H1 (cell line): ENCODE measurements around the gene HRH3. TPM values are rescaled to one million over a fixed set of nuclear protein-coding genes. Genes with fewer than 3 reads are reported as not detected.

Experiments
- CTCF ChIA-PET: fragments of 300-600 bp; sonication (Branson Sonifier 250); formaldehyde crosslinking; loops from one replicate; lab custom pipeline; 2021; ENCODE audit not compliant: partially characterized antibody; lab: Charles Lee
- POLR2A ChIA-PET: fragments of 300-600 bp; sonication (Branson Sonifier 250); formaldehyde crosslinking; loops from one replicate; lab custom pipeline; 2021; ENCODE audit warnings: inconsistent platforms; ENCODE audit not compliant: partially characterized antibody; lab: Charles Lee
- DNase-seq, 2 experiments: peaks; one replicate each; pipeline versions ENCODE4 v3.0.0 to v3.0.0-alpha.2; 2010 to 2022; ENCODE audit warnings: low spot score in 2 of 2, low read depth in 1 of 2, mixed read lengths in 1 of 2
- FAIRE-seq: peaks from 2 replicates; lab custom pipeline; 2011; peaks lifted over from hg19 to GRCh38; lab: Jason Lieb, UNC
- H2AFZ ChIP-seq: 2 replicates; pipeline ENCODE4 v1.8.1; 2012; ENCODE audit warnings: low read length, inconsistent platforms
- H2AK5ac ChIP-seq: 2 replicates; pipeline ENCODE4 v1.6.1; 2013; ENCODE audit warnings: low read depth, low read length
- H2BK120ac ChIP-seq: replicated peaks from 2 replicates; pipeline ENCODE3; 2013; ENCODE audit warnings: low read depth, low read length, inconsistent platforms
- H2BK12ac ChIP-seq: 2 replicates; pipeline ENCODE4 v1.6.1; 2013; ENCODE audit warnings: low read depth, low read length
- H2BK15ac ChIP-seq: 2 replicates; pipeline ENCODE4 v1.6.1; 2013; ENCODE audit warnings: low read length
- H2BK20ac ChIP-seq: 2 replicates; pipeline ENCODE4 v1.6.1; 2013; ENCODE audit warnings: low read length
- H2BK5ac ChIP-seq: 2 replicates; pipeline ENCODE4 v1.6.1; 2013; ENCODE audit warnings: low read depth, low read length
- H3K14ac ChIP-seq: 2 replicates; pipeline ENCODE4 v1.6.1; 2013; ENCODE audit warnings: inconsistent platforms; ENCODE audit not compliant: insufficient read length
- H3K18ac ChIP-seq: 2 replicates; pipeline ENCODE4 v1.6.1; 2013; ENCODE audit warnings: low read length; ENCODE audit errors: extremely low read depth
- H3K23ac ChIP-seq: 2 replicates; pipeline ENCODE4 v1.6.1; 2013; ENCODE audit warnings: inconsistent platforms; ENCODE audit not compliant: insufficient read length
- H3K23me2 ChIP-seq: 2 replicates; pipeline ENCODE4 v1.6.1; 2013; ENCODE audit warnings: low read depth, low read length
- H3K27ac ChIP-seq: 2 replicates; pipeline ENCODE4 v1.6.1; 2011; ENCODE audit warnings: low read depth, low read length, inconsistent platforms
- H3K27me3 ChIP-seq, 4 experiments: replicated peaks in 1 of 4; 1 replicate in 1 of 4; 2 replicates in 3 of 4; pipeline versions ENCODE4 v1.6.1 to v1.8.1; 2011 to 2013; ENCODE audit warnings: low read length in 3 of 4, mild to moderate bottlenecking in 3 of 4, inconsistent platforms in 2 of 4, mixed read lengths in 2 of 4, moderate library complexity in 1 of 4; ENCODE audit not compliant: control insufficient read depth in 3 of 4, insufficient read depth in 3 of 4; ENCODE audit errors: extremely low read depth in 1 of 4
- H3K36me3 ChIP-seq, 4 experiments: 2 replicates each; pipeline versions ENCODE4 v1.6.1 to v1.8.1; 2011 to 2013; ENCODE audit warnings: mild to moderate bottlenecking in 4 of 4, low read length in 3 of 4, moderate library complexity in 2 of 4, control low read depth in 1 of 4, inconsistent platforms in 1 of 4; ENCODE audit not compliant: insufficient read depth in 4 of 4, control insufficient read depth in 2 of 4
- H3K4ac ChIP-seq: replicated peaks from 2 replicates; pipeline ENCODE3; 2013; ENCODE audit warnings: low read length, low read depth, mixed read lengths, inconsistent platforms; ENCODE audit not compliant: insufficient read length
- H3K4me1 ChIP-seq, 4 experiments: replicated peaks in 1 of 4; 1 replicate in 1 of 4; 2 replicates in 3 of 4; pipeline versions ENCODE4 v1.6.1 to v1.8.1; 2011 to 2013; ENCODE audit warnings: low read length in 3 of 4, inconsistent platforms in 2 of 4, mixed read lengths in 1 of 4; ENCODE audit not compliant: insufficient read depth in 4 of 4, control insufficient read depth in 3 of 4
- H3K4me2 ChIP-seq, 2 experiments: 2 replicates each; pipeline versions ENCODE4 v1.6.1 to v1.8.1; 2011 to 2013; ENCODE audit warnings: low read depth in 2 of 2, low read length in 2 of 2, control low read depth in 1 of 2, inconsistent platforms in 1 of 2, mild to moderate bottlenecking in 1 of 2; ENCODE audit not compliant: insufficient read depth in 1 of 2
- H3K4me3 ChIP-seq, 4 experiments: fragments of 200-600, 300-600 bp in 1 of 4; sonication (generic), shearing (Covaris generic), sonication (Bioruptor Twin) in 1 of 4; 2 replicates each; pipeline versions ENCODE4 v1.5.1 to v1.8.1; 2011 to 2016; ENCODE audit warnings: low read length in 4 of 4, low read depth in 3 of 4, control low read depth in 2 of 4, inconsistent platforms in 2 of 4, mild to moderate bottlenecking in 2 of 4, mixed read lengths in 1 of 4, moderate library complexity in 1 of 4; ENCODE audit not compliant: insufficient read depth in 2 of 4; ENCODE audit errors: extremely low read depth in 1 of 4
- H3K56ac ChIP-seq: replicated peaks from 2 replicates; pipeline ENCODE3; 2013; ENCODE audit warnings: low read depth, mild to moderate bottlenecking, mixed read lengths, low read length, inconsistent platforms; ENCODE audit not compliant: insufficient read length
- H3K79me1 ChIP-seq: 2 replicates; pipeline ENCODE4 v1.6.1; 2013; ENCODE audit warnings: low read depth, low read length, control low read depth
- H3K79me2 ChIP-seq, 2 experiments: 2 replicates each; pipeline versions ENCODE4 v1.6.1 to v1.8.1; 2012 to 2013; ENCODE audit warnings: low read length in 2 of 2, mild to moderate bottlenecking in 2 of 2, inconsistent platforms in 1 of 2; ENCODE audit not compliant: insufficient read depth in 2 of 2, control insufficient read depth in 1 of 2
- H3K9ac ChIP-seq, 4 experiments: replicated peaks in 1 of 4; 1 replicate in 1 of 4; 2 replicates in 3 of 4; pipeline versions ENCODE4 v1.6.1 to v1.8.1; 2011 to 2013; ENCODE audit warnings: low read depth in 3 of 4, low read length in 3 of 4, control low read depth in 2 of 4, mild to moderate bottlenecking in 2 of 4, moderate library complexity in 2 of 4, inconsistent platforms in 1 of 4; ENCODE audit errors: extremely low read depth in 1 of 4
- H3K9me3 ChIP-seq, 2 experiments: 2 replicates each; pipeline versions ENCODE4 v1.6.1 to v1.8.1; 2012 to 2013; ENCODE audit warnings: mild to moderate bottlenecking in 2 of 2, moderate library complexity in 2 of 2, control low read depth in 1 of 2, inconsistent platforms in 1 of 2, low read depth in 1 of 2, low read length in 1 of 2, mixed read lengths in 1 of 2; ENCODE audit not compliant: insufficient read depth in 2 of 2
- H4K20me1 ChIP-seq, 2 experiments: replicated peaks in 1 of 2; 2 replicates each; pipeline versions ENCODE3 to v1.8.1; 2011 to 2013; ENCODE audit warnings: inconsistent platforms in 2 of 2, low read length in 2 of 2, mild to moderate bottlenecking in 1 of 2; ENCODE audit not compliant: insufficient read depth in 2 of 2, control insufficient read depth in 1 of 2
- H4K5ac ChIP-seq: 2 replicates; pipeline ENCODE4 v1.6.1; 2013; ENCODE audit warnings: low read length, low read depth, mixed read lengths, inconsistent platforms; ENCODE audit not compliant: insufficient read length
- H4K8ac ChIP-seq: 2 replicates; pipeline ENCODE4 v1.8.0; 2013; ENCODE audit warnings: mild to moderate bottlenecking, moderate library complexity, low read length, inconsistent platforms; ENCODE audit not compliant: insufficient read depth; ENCODE audit errors: extremely low read depth
- H4K91ac ChIP-seq: replicated peaks from 2 replicates; pipeline ENCODE3; 2013; ENCODE audit warnings: low read length, mixed read lengths, inconsistent platforms; ENCODE audit not compliant: insufficient read length
- ATF2 ChIP-seq: IDR thresholded peaks from 2 replicates; pipeline ENCODE4 v1.6.1; 2012; ENCODE audit warnings: low read length, inconsistent platforms
- BACH1 ChIP-seq: IDR thresholded peaks from 2 replicates; pipeline ENCODE4 v1.6.1; 2012; ENCODE audit warnings: low read length, improper control_type of control experiment
- CTBP2 ChIP-seq: IDR thresholded peaks from 2 replicates; pipeline ENCODE4 v1.7.0; 2011; ENCODE audit warnings: borderline replicate concordance, mild to moderate bottlenecking, moderate library complexity, mixed read lengths, low read length; ENCODE audit not compliant: insufficient read depth, insufficient read length
- EGR1 ChIP-seq: IDR thresholded peaks from 2 replicates; pipeline ENCODE4 v1.6.1; 2011; ENCODE audit warnings: low read depth, low read length, borderline replicate concordance
- NRF1 ChIP-seq: IDR thresholded peaks from 2 replicates; pipeline ENCODE4 v1.6.1; 2011; ENCODE audit warnings: mild to moderate bottlenecking, low read depth, low read length, improper control_type of control experiment
- POLR2A ChIP-seq, 2 experiments: IDR thresholded peaks; 1 replicate in 1 of 2; 2 replicates in 1 of 2; pipeline ENCODE4 v1.6.1; 2011; ENCODE audit warnings: low read depth in 2 of 2, low read length in 2 of 2, mild to moderate bottlenecking in 2 of 2; ENCODE audit errors: control extremely low read depth in 1 of 2
- SAP30 ChIP-seq: fragments of 300-600 bp; sonication (generic); IDR thresholded peaks from 2 replicates; pipeline ENCODE4 v1.7.1; 2012; ENCODE audit warnings: low read length, moderate library complexity, mild to moderate bottlenecking, inconsistent platforms; ENCODE audit not compliant: insufficient read depth, insufficient replicate concordance
- SRF ChIP-seq: IDR thresholded peaks from 2 replicates; pipeline ENCODE4 v1.6.1; 2011; ENCODE audit warnings: mild to moderate bottlenecking, low read depth, low read length, moderate library complexity
- TCF12 ChIP-seq: IDR thresholded peaks from 2 replicates; pipeline ENCODE4 v1.6.1; 2011; ENCODE audit warnings: low read depth, mild to moderate bottlenecking, low read length
- ZNF274 ChIP-seq: IDR thresholded peaks from 2 replicates; pipeline ENCODE4 v1.7.0; 2012; ENCODE audit warnings: low read length, borderline replicate concordance; ENCODE audit errors: extremely low read depth
- WGBS, 2 experiments: shearing (Covaris generic) in 1 of 2; methylation state at CpG; one replicate each; pipeline versions ENCODE4 v1.1.6 to v1.1.7; 2013 to 2015; ENCODE audit warnings: low lambda C conversion rate in 2 of 2, mixed read lengths in 2 of 2, inconsistent platforms in 1 of 2, low coverage in 1 of 2, missing lambda C conversion rate in 1 of 2; ENCODE audit not compliant: insufficient replicate concordance in 2 of 2, insufficient coverage in 1 of 2, insufficient read length in 1 of 2; ENCODE audit errors: extremely low coverage in 1 of 2, missing lambda C conversion rate in 1 of 2; 5-methylcytosine and 5-hydroxymethylcytosine counted together
- polyA plus RNA-seq, 7 experiments: library from polyadenylated mRNA; depleted of rRNA in 3 of 7; stranded (reverse) in 5 of 7; unstranded in 2 of 7; fragments of >200 nt in 5 of 7; fragments of 200-250 nt in 2 of 7; gene quantifications; 1 replicate in 5 of 7; 2 replicates in 1 of 7; 4 replicates in 1 of 7; pipeline versions ENCODE4 v1.2.1 to v1.2.3, GENCODE V29; 2011 to 2013; ENCODE audit warnings: missing spikeins in 2 of 7, mixed read lengths in 2 of 7
- total RNA-seq: library from RNA; stranded (reverse); fragmentation: NEBNext Ultra II Directional; extraction: Animal tissue kit (Norgen Biotek cat#: 25700); gene quantifications from 2 replicates; pipeline ENCODE4 v1.2.1, GENCODE V29; 2021

The HRH3 gene
- total and polyA plus RNA-seq, 2 of the 8 experiments (the other 6 are each of a cell fraction or from before 2014, with no cell fraction given) = 2.0 to 4.5 TPM

- Histone ChIP-seq H4K20me1 (no peaks in the 10 kb centered on the region), H3K9me3 (no peaks in the 10 kb centered on the region), H3K23me2 (no peaks in the 10 kb centered on the region), H3K9ac (no peak overlapping the region), H3K23ac (no peak overlapping the region), H2AFZ (no peak overlapping the region), H3K4me2 (no peak overlapping the region), H3K4me3 (no peak overlapping the region), H4K8ac (no peak overlapping the region), H2BK20ac (no peak overlapping the region), H4K91ac (no peak overlapping the region), H2BK12ac (no peak overlapping the region), H2BK120ac (no peak overlapping the region), H3K79me2 (no peaks in the 10 kb centered on the region), H3K56ac (no peak overlapping the region), H3K79me1 (no peaks in the 10 kb centered on the region), H2AK5ac (no peak overlapping the region), H2BK15ac (no peak overlapping the region), H3K14ac (no peak overlapping the region), H2BK5ac (no peak overlapping the region)
- 91% methylated on average over 38 of the region's 38 CpGs; no CpG with 5 or more reads in 1 of the 2 experiments for WGBS, 2 experiments
- POLR2A ChIA-PET = no interaction called here
- FAIRE-seq (no peak), DNase-seq (no peak)
- TF ChIP-seq ATF2 (no peak), POLR2A (IDR thresholded peaks at IDR 0.05; ENCODE audit: control extremely low read depth in 1 of 2, low read depth in 2 of 2, low read length in 2 of 2) (no peak), ZNF274 (no peak), EGR1 (no peak), SRF (no peak), SAP30 (no peak), TCF12 (no peak), BACH1 (no peak), NRF1 (no peak), CTBP2 (no peak)
- TF ChIP-seq, all 59 proteins: peak for 0
- H3K27me3 ChIP-seq = no peaks in the 10 kb centered on the region
- H3K36me3 ChIP-seq = peaks cover 0 to 23% (median 10%) of the 10 kb centered on the region in 4 experiments; a peak in 7 of 8 replicates
- H3K27ac ChIP-seq = no peak overlapping the region
- H3K4ac ChIP-seq = no peak overlapping the region
- H3K18ac ChIP-seq = no peak overlapping the region
- CTCF ChIA-PET = interaction anchor here (1.0 kb wide), 1 partner anchor 8 kb away, joined by 3 read pairs; no protein-coding TSS in a partner anchor
- no peak overlapping the region for H4K5ac ChIP-seq
- H3K4me1 ChIP-seq = no peaks in the 10 kb centered on the region
Measured at GRCh38 chr20:62200491-62201172, 19.4 kb downstream of the HRH3 start.
